Measurements from ENCODE around the gene EIF1B.

- TF ChIP-seq CTCF (CRISPR knock-in tag; IDR thresholded peaks at IDR 0.05) (no peak), THAP11 (CRISPR knock-in tag; IDR thresholded peaks at IDR 0.05) (no peak), CREBL2 (CRISPR knock-in tag; IDR thresholded peaks at IDR 0.05; ENCODE audit: borderline replicate concordance) (no peak), TRIM24 (CRISPR knock-in tag; IDR thresholded peaks at IDR 0.05) (no peak)
Observed at GRCh38 chr3:40281995-40282394, 27.5 kb upstream of the EIF1B start.

Data from HepG2 (cell line).